HUES48 (cell line): ENCODE data around the gene TPM4.

Source experiments
- H3K27ac ChIP-seq: one replicate; pipeline ENCODE4 v1.7.0; 2013; ENCODE audit warnings: low read depth, low read length, inconsistent platforms
- H3K27me3 ChIP-seq: 2 replicates; pipeline ENCODE4 v1.6.1; 2013; ENCODE audit warnings: mild to moderate bottlenecking, low read length; ENCODE audit not compliant: control insufficient read depth, insufficient read depth
- H3K36me3 ChIP-seq: 2 replicates; pipeline ENCODE4 v1.6.1; 2013; ENCODE audit warnings: low read length; ENCODE audit not compliant: control insufficient read depth, insufficient read depth
- H3K4me1 ChIP-seq: 2 replicates; pipeline ENCODE4 v1.6.1; 2013; ENCODE audit warnings: mild to moderate bottlenecking, low read length; ENCODE audit not compliant: control insufficient read depth, insufficient read depth
- H3K4me3 ChIP-seq: 2 replicates; pipeline ENCODE4 v1.5.1; 2013; ENCODE audit warnings: mild to moderate bottlenecking, low read depth, low read length
- H3K9ac ChIP-seq: 2 replicates; pipeline ENCODE4 v1.6.1; 2013; ENCODE audit warnings: mild to moderate bottlenecking, low read depth, low read length, moderate library complexity
- H3K9me3 ChIP-seq: 2 replicates; pipeline ENCODE4 v1.6.1; 2013; ENCODE audit warnings: low read length; ENCODE audit not compliant: control insufficient read depth, insufficient read depth

TPM4 gene

GRCh38 chr19:16041991-16042386 is 34.3 kb upstream of the TPM4 start:
- Histone ChIP-seq H3K4me1 (no peaks in the 10 kb centered on the region), H3K9ac (no peak overlapping the region), H3K9me3 (no peaks in the 10 kb centered on the region), H3K4me3 (no peak overlapping the region), H3K27me3 (peaks cover 5% of the 10 kb centered on the region; the same call in 1 of the 2 replicates), H3K36me3 (no peaks in the 10 kb centered on the region), H3K27ac (no peak overlapping the region)

- H3K4me3 ChIP-seq = no peak overlapping the region
- H3K36me3 ChIP-seq = no peaks in the 10 kb centered on the region
- H3K9ac ChIP-seq = no peak overlapping the region
- H3K4me1 ChIP-seq = no peaks in the 10 kb centered on the region
- H3K9me3 ChIP-seq = no peaks in the 10 kb centered on the region
- peaks cover 5% of the 10 kb centered on the region; the same call in 1 of the 2 replicates for H3K27me3 ChIP-seq
- H3K27ac ChIP-seq = no peak overlapping the region
Observed at GRCh38 chr19:16042533-16043085, 33.7 kb upstream of the TPM4 start.

GRCh38 chr19:16043156-16043757 is 33.0 kb upstream of the TPM4 start:
- H3K4me1 ChIP-seq = no peaks in the 10 kb centered on the region
- H3K9me3 ChIP-seq = no peaks in the 10 kb centered on the region
- H3K4me3 ChIP-seq = no peak overlapping the region
- no peak overlapping the region for H3K9ac ChIP-seq
- no peaks in the 10 kb centered on the region for H3K36me3 ChIP-seq
- H3K27me3 ChIP-seq = peaks cover 5% of the 10 kb centered on the region; the same call in 1 of the 2 replicates
- H3K27ac ChIP-seq = no peak overlapping the region

- Histone ChIP-seq H3K9ac (no peak overlapping the region), H3K4me1 (no peaks in the 10 kb centered on the region), H3K4me3 (no peak overlapping the region), H3K9me3 (no peaks in the 10 kb centered on the region), H3K36me3 (no peaks in the 10 kb centered on the region), H3K27ac (no peak overlapping the region), H3K27me3 (peaks cover 5% of the 10 kb centered on the region; the same call in 1 of the 2 replicates)
Observed at GRCh38 chr19:16044746-16045145, 31.5 kb upstream of the TPM4 start.

GRCh38 chr19:16045171-16045570 is 31.1 kb upstream of the TPM4 start:
- no peak overlapping the region for H3K4me3 ChIP-seq
- H3K27ac ChIP-seq = no peak overlapping the region
- H3K4me1 ChIP-seq = no peaks in the 10 kb centered on the region
- H3K9me3 ChIP-seq = no peaks in the 10 kb centered on the region
- peaks cover 5% of the 10 kb centered on the region; the same call in 1 of the 2 replicates for H3K27me3 ChIP-seq
- H3K36me3 ChIP-seq = no peaks in the 10 kb centered on the region
- no peak overlapping the region for H3K9ac ChIP-seq

- H3K9me3 ChIP-seq = no peaks in the 10 kb centered on the region
- H3K4me1 ChIP-seq = no peaks in the 10 kb centered on the region
- no peak overlapping the region for H3K27ac ChIP-seq
- H3K27me3 ChIP-seq = peaks cover 5% of the 10 kb centered on the region; the same call in 1 of the 2 replicates
- no peaks in the 10 kb centered on the region for H3K36me3 ChIP-seq
- H3K4me3 ChIP-seq = no peak overlapping the region
- no peak overlapping the region for H3K9ac ChIP-seq
Observed at GRCh38 chr19:16045893-16046292, 30.4 kb upstream of the TPM4 start.

GRCh38 chr19:16048583-16048982 is 27.7 kb upstream of the TPM4 start:
- Histone ChIP-seq H3K4me1 (no peaks in the 10 kb centered on the region), H3K27me3 (no peaks in the 10 kb centered on the region), H3K27ac (no peak overlapping the region), H3K4me3 (no peak overlapping the region), H3K9ac (no peak overlapping the region), H3K36me3 (no peaks in the 10 kb centered on the region), H3K9me3 (no peaks in the 10 kb centered on the region; the same call in 1 of the 2 replicates)

GRCh38 chr19:16051254-16052025 is 24.9 kb upstream of the TPM4 start:
- Histone ChIP-seq H3K36me3 (no peaks in the 10 kb centered on the region), H3K4me3 (no peak overlapping the region), H3K27ac (no peak overlapping the region), H3K9me3 (peaks cover 7% of the 10 kb centered on the region), H3K27me3 (no peaks in the 10 kb centered on the region), H3K9ac (no peak overlapping the region), H3K4me1 (no peaks in the 10 kb centered on the region)

- H3K9ac ChIP-seq = no peak overlapping the region
- no peak overlapping the region for H3K27ac ChIP-seq
- no peak overlapping the region for H3K4me3 ChIP-seq
- H3K36me3 ChIP-seq = no peaks in the 10 kb centered on the region
- H3K4me1 ChIP-seq = no peaks in the 10 kb centered on the region
- peaks cover 7% of the 10 kb centered on the region for H3K9me3 ChIP-seq
- H3K27me3 ChIP-seq = no peaks in the 10 kb centered on the region
Observed at GRCh38 chr19:16052353-16052752, 23.9 kb upstream of the TPM4 start.

- H3K9ac ChIP-seq = no peak overlapping the region
- no peak overlapping the region for H3K27ac ChIP-seq
- no peaks in the 10 kb centered on the region for H3K27me3 ChIP-seq
- H3K4me1 ChIP-seq = no peaks in the 10 kb centered on the region
- peaks cover 7% of the 10 kb centered on the region for H3K9me3 ChIP-seq
- no peak overlapping the region for H3K4me3 ChIP-seq
- no peaks in the 10 kb centered on the region for H3K36me3 ChIP-seq
Observed at GRCh38 chr19:16057062-16057461, 19.2 kb upstream of the TPM4 start.

- peaks cover 7% of the 10 kb centered on the region; the same call in 1 of the 2 replicates for H3K9me3 ChIP-seq
- H3K4me1 ChIP-seq = peaks cover under 1% of the 10 kb centered on the region; the same call in 1 of the 2 replicates
- no peaks in the 10 kb centered on the region for H3K27me3 ChIP-seq
- no peak overlapping the region for H3K27ac ChIP-seq
- no peaks in the 10 kb centered on the region for H3K36me3 ChIP-seq
- H3K4me3 ChIP-seq = no peak overlapping the region
- no peak overlapping the region for H3K9ac ChIP-seq
Observed at GRCh38 chr19:16060294-16060693, 16.0 kb upstream of the TPM4 start.
